Measurements from ENCODE around the gene C13orf46. TPM values are rescaled to one million over a fixed set of nuclear protein-coding genes. Genes with fewer than 3 reads are reported as not detected.

The C13orf46 gene
- total and polyA plus RNA-seq, 10 donors = 0.09 to 4.2 (median 1.2) TPM

GRCh38 chr13:113952983-113953520 lies 20.8 kb downstream of the C13orf46 start:
- peak; percentile 65 for DNase-seq
- H3K4me1 ChIP-seq = peaks cover 5 to 20% (median 14%) of the 10 kb centered on the region in 6 donors
- peaks cover 0 to 30% (median 0%) of the 10 kb centered on the region in 6 donors for H3K36me3 ChIP-seq
- no peak overlapping the region for H3K27ac ChIP-seq
- no peaks in the 10 kb centered on the region for H3K27me3 ChIP-seq (replicated peaks in 1 of 7)
- peaks cover 0 to 4% (median 0%) of the 10 kb centered on the region in 8 donors for H3K9me3 ChIP-seq
- TF ChIP-seq POLR2A (IDR thresholded peaks at IDR 0.05) = no peak
- no peak for TF ChIP-seq POLR2AphosphoS5 (IDR thresholded peaks at IDR 0.05)
- no peak for TF ChIP-seq CTCF (IDR thresholded peaks at IDR 0.05 in 8 of 11, conservative IDR thresholded peaks at IDR 0.05 in 3 of 11)
- H3K4me3 ChIP-seq = no peak overlapping the region
- 86 to 98% (median 88%) methylated on average over 7 to 18 of the region's 18 CpGs for WGBS, 5 donors
- intact Hi-C loops (cut with DNase I; ENCODE audit: low total_unique reads) = no loop called here

DNA sequence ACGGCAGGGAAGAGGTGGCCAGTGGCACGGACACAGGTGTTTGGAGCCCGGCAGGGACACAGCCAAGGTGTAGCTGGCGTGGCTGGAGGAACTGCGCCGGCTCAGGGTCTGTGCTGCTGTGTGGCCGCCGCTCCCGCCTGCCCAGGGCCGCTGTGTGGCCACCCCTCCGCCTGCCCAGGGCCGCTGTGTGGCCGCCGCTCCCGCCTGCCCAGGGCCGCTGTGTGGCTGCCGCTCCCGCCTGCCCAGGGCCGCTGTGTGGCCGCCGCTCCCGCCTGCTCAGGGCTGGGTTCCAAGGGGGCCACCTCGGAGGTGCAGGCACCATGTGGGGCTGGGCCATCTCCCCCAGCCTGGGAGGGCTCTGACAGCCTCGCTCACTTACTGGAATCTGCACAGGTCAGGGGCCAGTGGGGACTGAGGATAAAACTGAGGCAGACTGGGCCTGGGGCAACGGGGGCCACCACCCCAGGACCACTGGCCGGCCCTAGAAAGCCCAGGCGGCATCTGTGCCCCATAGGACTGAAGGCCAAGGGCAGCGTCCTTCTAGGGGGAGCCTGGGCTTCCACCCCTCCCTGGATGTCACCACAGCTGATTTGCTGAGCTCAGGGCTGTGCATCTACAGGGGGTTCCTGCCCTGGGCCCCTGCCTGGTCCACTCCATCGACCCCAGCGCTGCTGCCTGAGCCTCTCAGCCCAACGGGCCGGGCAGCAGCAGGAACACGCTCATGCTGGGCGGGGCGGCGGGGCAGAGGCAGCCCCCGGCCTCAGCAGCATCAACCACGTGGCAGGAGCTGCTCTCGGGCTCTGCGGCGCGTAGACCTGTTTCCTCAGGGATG lies 21.5 kb downstream of the C13orf46 start:
- intact Hi-C loops (cut with DNase I; ENCODE audit: low total_unique reads) = no loop called here
- DNase-seq = peak; percentile 69
- Histone ChIP-seq H3K9me3 (peaks cover 0 to 4% (median 0%) of the 10 kb centered on the region in 8 donors), H3K4me1 (peaks cover 5 to 20% (median 14%) of the 10 kb centered on the region in 6 donors), H3K27ac (no peak overlapping the region), H3K4me3 (no peak overlapping the region), H3K27me3 (replicated peaks in 1 of 7) (no peaks in the 10 kb centered on the region), H3K36me3 (peaks cover 0 to 30% (median 0%) of the 10 kb centered on the region in 6 donors)
- TF ChIP-seq CTCF (IDR thresholded peaks at IDR 0.05 in 8 of 11, conservative IDR thresholded peaks at IDR 0.05 in 3 of 11) (no peak), POLR2A (IDR thresholded peaks at IDR 0.05) (no peak), POLR2AphosphoS5 (IDR thresholded peaks at IDR 0.05) (no peak)
- 81 to 93% (median 92%) methylated on average over 19 to 42 of the region's 42 CpGs for WGBS, 5 donors

- H3K27me3 ChIP-seq (replicated peaks in 1 of 7) = no peaks in the 10 kb centered on the region
- TF ChIP-seq POLR2A (IDR thresholded peaks at IDR 0.05) (no peak), POLR2AphosphoS5 (IDR thresholded peaks at IDR 0.05) (peak; percentile 54 to 80 (median 72)), CTCF (IDR thresholded peaks at IDR 0.05 in 8 of 11, conservative IDR thresholded peaks at IDR 0.05 in 3 of 11) (peak; percentile 75 to 93 (median 86))
- H3K4me3 ChIP-seq = peak overlapping the region in 2 of 8 donors; percentile 4 to 43
- peaks cover 0 to 4% (median 0%) of the 10 kb centered on the region in 8 donors for H3K9me3 ChIP-seq
- H3K36me3 ChIP-seq = peaks cover 0 to 28% (median 0%) of the 10 kb centered on the region in 6 donors
- H3K27ac ChIP-seq = peak overlapping the region in 2 of 8 donors; percentile 30 to 38
- intact Hi-C loops (cut with DNase I; ENCODE audit: low total_unique reads) = loop anchor here (2.0 kb wide), 1 partner anchor 275 kb away; no protein-coding TSS in a partner anchor
- peak; percentile 93 for DNase-seq
- WGBS, 5 donors = 40 to 75% (median 42%) methylated on average over 22 to 42 of the region's 42 CpGs
- H3K4me1 ChIP-seq = peaks cover 5 to 23% (median 14%) of the 10 kb centered on the region in 6 donors
These were observed 22.5 kb downstream of the C13orf46 start for GRCh38 chr13:113951246-113951999.
